NCI-H748 (cell line): ENCODE results near the gene TNNT2.

Source experiments
- DNase-seq: peaks from one replicate; lab custom pipeline; 2025; ENCODE audit not compliant: unreplicated experiment; lab: John Stamatoyannopoulos, UW

TNNT2 gene

GRCh38 chr1:201318504-201319340 lies 58.8 kb downstream of the TNNT2 start:
- no peak for DNase-seq

- no peak for DNase-seq
Measured at GRCh38 chr1:201317551-201317950, 59.9 kb downstream of the TNNT2 start.

GRCh38 chr1:201316556-201316955 lies 60.9 kb downstream of the TNNT2 start:
- no peak for DNase-seq

- no peak for DNase-seq
Measured at GRCh38 chr1:201313086-201313485, 64.4 kb downstream of the TNNT2 start.

GRCh38 chr1:201312298-201312697 lies 65.2 kb downstream of the TNNT2 start:
- no peak for DNase-seq

GRCh38 chr1:201311356-201312011 lies 66.0 kb downstream of the TNNT2 start:
- no peak for DNase-seq

- peak; percentile 89 for DNase-seq
Measured at GRCh38 chr1:201310986-201311355, 66.5 kb downstream of the TNNT2 start.

GRCh38 chr1:201310251-201310985 lies 67.1 kb downstream of the TNNT2 start:
- peak; percentile 30 for DNase-seq

- peak; percentile 94 for DNase-seq
Measured at GRCh38 chr1:201309416-201309815, 68.1 kb downstream of the TNNT2 start.
